Measurements from ENCODE around the gene ADGRE1.

ADGRE1 gene

DNA sequence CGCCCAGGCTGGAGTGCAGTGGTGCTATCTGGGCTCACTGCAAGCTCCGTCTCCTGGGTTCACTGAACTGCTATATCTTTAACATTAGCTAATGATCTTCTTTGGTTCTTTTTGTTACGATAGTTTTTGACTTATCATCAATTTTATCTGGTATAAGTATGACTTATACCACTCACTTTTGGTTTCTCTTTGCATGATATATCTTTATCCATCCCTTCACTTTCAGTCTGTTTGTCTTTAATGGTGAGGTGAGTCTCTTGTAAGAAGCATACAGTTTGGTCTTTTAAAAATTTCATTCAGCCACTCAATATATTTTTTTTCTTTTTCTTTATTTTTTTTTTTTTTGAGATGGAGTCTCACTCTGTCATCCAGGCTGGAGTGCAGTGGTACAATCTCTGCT is 58.4 kb downstream of the ADGRE1 start:
- TF ChIP-seq HOXD13 (CRISPR knock-in tag; IDR thresholded peaks at IDR 0.05; ENCODE audit: borderline replicate concordance), result no peak
- no peak for TF ChIP-seq ZXDB (tag by site-specific recombination; IDR thresholded peaks at IDR 0.05)
- no peak overlapping the region for H3K27ac ChIP-seq (ENCODE audit: extremely low read depth, low read depth, low read length)
- ChIA-PET POLR2A (no interaction called here), CTCF (interaction anchor here (0.9 kb wide), 1 partner anchor 82 kb away, joined by 6 read pairs; no protein-coding TSS in a partner anchor)
- no peaks in the 10 kb centered on the region for H3K9me3 ChIP-seq (ENCODE audit: control insufficient read depth, insufficient read depth, low read depth, low read length)
- H3K4me3 ChIP-seq (ENCODE audit: low read depth, low read length), result no peak overlapping the region
- H3K4me1 ChIP-seq (ENCODE audit: control insufficient read depth, insufficient read depth, low read length), result no peaks in the 10 kb centered on the region
- H3K36me3 ChIP-seq (ENCODE audit: control insufficient read depth in 2 of 2, insufficient read depth in 1 of 2, low read length in 2 of 2), result no peaks in the 10 kb centered on the region

GRCh38 chr19:6947745-6948144 is 60.4 kb downstream of the ADGRE1 start:
- CTCF ChIA-PET, result interaction anchor here (1.1 to 1.2 kb wide), 2 partner anchors 9 to 16 kb away, joined by 3 to 4 read pairs; no protein-coding TSS in a partner anchor
- POLR2A ChIA-PET, result no interaction called here
- H3K4me3 ChIP-seq (ENCODE audit: low read depth, low read length), result no peak overlapping the region
- TF ChIP-seq ZNF324 (tag by site-specific recombination; IDR thresholded peaks at IDR 0.05) (peak; percentile 44; the same call in 1 of the 2 replicates), ZNF138 (tag by site-specific recombination; IDR thresholded peaks at IDR 0.05; ENCODE audit: borderline replicate concordance) (no peak), ZNF132 (tag by site-specific recombination; IDR thresholded peaks at IDR 0.05; ENCODE audit: borderline replicate concordance) (no peak), ZNF677 (tag by site-specific recombination; IDR thresholded peaks at IDR 0.05) (no peak), ZNF585B (tag by site-specific recombination; IDR thresholded peaks at IDR 0.05) (no peak), ZNF184 (tag by site-specific recombination; IDR thresholded peaks at IDR 0.05) (peak; percentile 57; the same call in 1 of the 2 replicates), ZNF645 (tag by site-specific recombination; IDR thresholded peaks at IDR 0.05) (no peak), TCF7L2 (IDR thresholded peaks at IDR 0.05; ENCODE audit: borderline replicate concordance, low read depth, low read length) (no peak), GLI2 (tag by site-specific recombination; IDR thresholded peaks at IDR 0.05; ENCODE audit: borderline replicate concordance, low read depth) (no peak), ZNF10 (tag by site-specific recombination; IDR thresholded peaks at IDR 0.05) (no peak), ZBTB48 (tag by site-specific recombination; IDR thresholded peaks at IDR 0.05) (peak; percentile 76), ZNF510 (tag by site-specific recombination; IDR thresholded peaks at IDR 0.05; ENCODE audit: insufficient replicate concordance) (no peak), ZNF548 (tag by site-specific recombination; IDR thresholded peaks at IDR 0.05) (no peak; the same call in 1 of the 2 replicates), ZNF398 (tag by site-specific recombination; IDR thresholded peaks at IDR 0.05) (peak; percentile 88), ZNF248 (tag by site-specific recombination; IDR thresholded peaks at IDR 0.05) (no peak), ZIC2 (tag by site-specific recombination; IDR thresholded peaks at IDR 0.05) (peak; percentile 38; the same call in 1 of the 2 replicates), SP7 (tag by site-specific recombination; IDR thresholded peaks at IDR 0.05) (peak; percentile 59; the same call in 1 of the 2 replicates), ZNF558 (tag by site-specific recombination; IDR thresholded peaks at IDR 0.05) (peak; percentile 28; the same call in 1 of the 2 replicates)
- TF ChIP-seq, protein P1, sequence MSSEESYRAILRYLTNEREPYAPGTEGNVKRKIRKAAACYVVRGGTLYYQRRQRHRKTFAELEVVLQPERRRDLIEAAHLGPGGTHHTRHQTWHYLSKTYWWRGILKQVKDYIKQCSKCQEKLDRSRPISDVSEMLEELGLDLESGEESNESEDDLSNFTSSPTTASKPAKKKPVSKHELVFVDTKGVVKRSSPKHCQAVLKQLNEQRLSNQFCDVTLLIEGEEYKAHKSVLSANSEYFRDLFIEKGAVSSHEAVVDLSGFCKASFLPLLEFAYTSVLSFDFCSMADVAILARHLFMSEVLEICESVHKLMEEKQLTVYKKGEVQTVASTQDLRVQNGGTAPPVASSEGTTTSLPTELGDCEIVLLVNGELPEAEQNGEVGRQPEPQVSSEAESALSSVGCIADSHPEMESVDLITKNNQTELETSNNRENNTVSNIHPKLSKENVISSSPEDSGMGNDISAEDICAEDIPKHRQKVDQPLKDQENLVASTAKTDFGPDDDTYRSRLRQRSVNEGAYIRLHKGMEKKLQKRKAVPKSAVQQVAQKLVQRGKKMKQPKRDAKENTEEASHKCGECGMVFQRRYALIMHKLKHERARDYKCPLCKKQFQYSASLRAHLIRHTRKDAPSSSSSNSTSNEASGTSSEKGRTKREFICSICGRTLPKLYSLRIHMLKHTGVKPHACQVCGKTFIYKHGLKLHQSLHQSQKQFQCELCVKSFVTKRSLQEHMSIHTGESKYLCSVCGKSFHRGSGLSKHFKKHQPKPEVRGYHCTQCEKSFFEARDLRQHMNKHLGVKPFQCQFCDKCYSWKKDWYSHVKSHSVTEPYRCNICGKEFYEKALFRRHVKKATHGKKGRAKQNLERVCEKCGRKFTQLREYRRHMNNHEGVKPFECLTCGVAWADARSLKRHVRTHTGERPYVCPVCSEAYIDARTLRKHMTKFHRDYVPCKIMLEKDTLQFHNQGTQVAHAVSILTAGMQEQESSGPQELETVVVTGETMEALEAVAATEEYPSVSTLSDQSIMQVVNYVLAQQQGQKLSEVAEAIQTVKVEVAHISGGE (tag by site-specific recombination; conservative IDR thresholded peaks at IDR 0.05; ENCODE audit: low read depth), result 0 out of 2 replicates have a peak, but pooled peaks have one; percentile 31
- TF ChIP-seq, protein P2, sequence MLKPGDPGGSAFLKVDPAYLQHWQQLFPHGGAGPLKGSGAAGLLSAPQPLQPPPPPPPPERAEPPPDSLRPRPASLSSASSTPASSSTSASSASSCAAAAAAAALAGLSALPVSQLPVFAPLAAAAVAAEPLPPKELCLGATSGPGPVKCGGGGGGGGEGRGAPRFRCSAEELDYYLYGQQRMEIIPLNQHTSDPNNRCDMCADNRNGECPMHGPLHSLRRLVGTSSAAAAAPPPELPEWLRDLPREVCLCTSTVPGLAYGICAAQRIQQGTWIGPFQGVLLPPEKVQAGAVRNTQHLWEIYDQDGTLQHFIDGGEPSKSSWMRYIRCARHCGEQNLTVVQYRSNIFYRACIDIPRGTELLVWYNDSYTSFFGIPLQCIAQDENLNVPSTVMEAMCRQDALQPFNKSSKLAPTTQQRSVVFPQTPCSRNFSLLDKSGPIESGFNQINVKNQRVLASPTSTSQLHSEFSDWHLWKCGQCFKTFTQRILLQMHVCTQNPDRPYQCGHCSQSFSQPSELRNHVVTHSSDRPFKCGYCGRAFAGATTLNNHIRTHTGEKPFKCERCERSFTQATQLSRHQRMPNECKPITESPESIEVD (tag by site-specific recombination; IDR thresholded peaks at IDR 0.05), result no peak
- TF ChIP-seq, protein P3, sequence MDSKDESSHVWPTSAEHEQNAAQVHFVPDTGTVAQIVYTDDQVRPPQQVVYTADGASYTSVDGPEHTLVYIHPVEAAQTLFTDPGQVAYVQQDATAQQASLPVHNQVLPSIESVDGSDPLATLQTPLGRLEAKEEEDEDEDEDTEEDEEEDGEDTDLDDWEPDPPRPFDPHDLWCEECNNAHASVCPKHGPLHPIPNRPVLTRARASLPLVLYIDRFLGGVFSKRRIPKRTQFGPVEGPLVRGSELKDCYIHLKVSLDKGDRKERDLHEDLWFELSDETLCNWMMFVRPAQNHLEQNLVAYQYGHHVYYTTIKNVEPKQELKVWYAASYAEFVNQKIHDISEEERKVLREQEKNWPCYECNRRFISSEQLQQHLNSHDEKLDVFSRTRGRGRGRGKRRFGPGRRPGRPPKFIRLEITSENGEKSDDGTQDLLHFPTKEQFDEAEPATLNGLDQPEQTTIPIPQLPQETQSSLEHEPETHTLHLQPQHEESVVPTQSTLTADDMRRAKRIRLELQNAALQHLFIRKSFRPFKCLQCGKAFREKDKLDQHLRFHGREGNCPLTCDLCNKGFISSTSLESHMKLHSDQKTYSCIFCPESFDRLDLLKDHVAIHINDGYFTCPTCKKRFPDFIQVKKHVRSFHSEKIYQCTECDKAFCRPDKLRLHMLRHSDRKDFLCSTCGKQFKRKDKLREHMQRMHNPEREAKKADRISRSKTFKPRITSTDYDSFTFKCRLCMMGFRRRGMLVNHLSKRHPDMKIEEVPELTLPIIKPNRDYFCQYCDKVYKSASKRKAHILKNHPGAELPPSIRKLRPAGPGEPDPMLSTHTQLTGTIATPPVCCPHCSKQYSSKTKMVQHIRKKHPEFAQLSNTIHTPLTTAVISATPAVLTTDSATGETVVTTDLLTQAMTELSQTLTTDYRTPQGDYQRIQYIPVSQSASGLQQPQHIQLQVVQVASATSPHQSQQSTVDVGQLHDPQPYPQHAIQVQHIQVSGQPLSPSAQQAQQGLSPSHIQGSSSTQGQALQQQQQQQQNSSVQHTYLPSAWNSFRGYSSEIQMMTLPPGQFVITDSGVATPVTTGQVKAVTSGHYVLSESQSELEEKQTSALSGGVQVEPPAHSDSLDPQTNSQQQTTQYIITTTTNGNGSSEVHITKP (tag by site-specific recombination; IDR thresholded peaks at IDR 0.05), result peak; percentile 51

More at GRCh38 chr19:6947745-6948144, 60.4 kb downstream of the ADGRE1 start:
- H3K27ac ChIP-seq (ENCODE audit: extremely low read depth, low read depth, low read length), result no peak overlapping the region
- H3K36me3 ChIP-seq (ENCODE audit: control insufficient read depth in 2 of 2, insufficient read depth in 1 of 2, low read length in 2 of 2), result no peaks in the 10 kb centered on the region
- H3K4me1 ChIP-seq (ENCODE audit: control insufficient read depth, insufficient read depth, low read length), result no peaks in the 10 kb centered on the region
- H3K9me3 ChIP-seq (ENCODE audit: control insufficient read depth, insufficient read depth, low read depth, low read length), result no peaks in the 10 kb centered on the region
